ENCODE results near the gene ZFP91.
"Not testable (repeated sequence)": the region's sequence is repeated elsewhere in the genome, so short reads cannot be mapped to it uniquely, and the experiment has no call there.

ZFP91 gene

DNA sequence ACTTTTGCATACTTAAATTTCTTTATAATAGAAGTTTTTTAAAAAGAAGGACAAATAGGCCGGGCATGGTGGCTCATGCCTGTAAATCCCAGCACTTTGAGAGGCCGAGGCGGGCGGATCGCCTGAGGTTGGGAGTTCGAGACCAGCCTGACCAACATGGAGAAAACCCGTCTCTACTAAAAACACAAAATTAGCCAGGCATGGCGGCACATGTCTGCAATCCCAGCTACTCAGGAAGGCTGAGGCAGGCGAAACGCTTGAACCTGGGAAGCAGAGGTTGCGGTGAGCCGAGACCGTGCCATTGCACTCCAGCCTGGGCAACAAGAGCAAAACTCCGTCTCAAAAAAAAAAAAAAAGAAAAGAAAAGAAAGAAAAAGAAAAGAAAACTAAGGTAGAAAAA is 6.0 kb upstream of the ZFP91 start:
- WGBS (ENCODE audit: insufficient coverage, insufficient read length) = no CpG with 5 or more reads among the region's 14 CpGs
- H3K27me3 ChIP-seq (ENCODE audit: control insufficient read depth, insufficient read depth, low read length); H3K9me3 ChIP-seq (ENCODE audit: control insufficient read depth, insufficient read depth, low read length); H3K36me3 ChIP-seq (ENCODE audit: control insufficient read depth, insufficient read depth, low read length); H3K4me3 ChIP-seq (ENCODE audit: low read length); DNase-seq (ENCODE audit: low read depth, low spot score); H3K27ac ChIP-seq (ENCODE audit: low read length); H3K4me1 ChIP-seq (ENCODE audit: control insufficient read depth, insufficient read depth, low read length): not testable (repeated sequence)

DNA sequence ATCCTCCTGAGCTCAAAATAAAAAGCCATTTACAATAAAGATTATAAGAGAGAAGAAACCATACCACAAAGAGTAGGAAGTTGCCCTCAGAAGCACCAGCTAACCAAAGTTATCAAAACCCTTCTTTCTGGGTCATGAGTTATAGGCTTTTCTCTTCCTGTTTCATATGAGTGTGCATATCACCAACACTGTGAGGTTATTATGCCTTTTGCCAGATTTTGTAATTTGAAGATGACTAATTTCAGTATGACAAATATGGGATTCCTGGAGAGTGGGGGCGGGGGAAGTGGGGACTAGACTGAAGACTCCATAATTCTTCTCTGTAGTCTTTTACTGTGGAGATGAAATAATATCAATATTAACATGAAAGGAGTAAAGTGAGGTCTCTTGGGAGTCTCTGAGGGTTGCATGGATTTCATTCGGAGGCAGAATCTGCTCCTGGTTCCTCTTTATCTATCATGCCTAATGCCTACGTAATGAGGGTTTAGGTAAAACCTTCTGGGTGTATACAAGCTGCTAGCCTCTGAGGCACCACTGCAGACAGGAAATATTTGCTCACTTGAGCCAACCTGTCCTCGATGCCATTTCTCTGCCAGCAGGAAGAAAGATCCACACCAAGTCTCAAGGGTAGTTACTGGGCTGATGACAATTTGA is 5.3 kb upstream of the ZFP91 start:
- Histone ChIP-seq H3K9me3 (ENCODE audit: control insufficient read depth, insufficient read depth, low read length) (no peaks in the 10 kb centered on the region), H3K36me3 (ENCODE audit: control insufficient read depth, insufficient read depth, low read length) (no peaks in the 10 kb centered on the region), H3K4me1 (ENCODE audit: control insufficient read depth, insufficient read depth, low read length) (0 out of 2 replicates have a peak, but pooled peaks cover 1% of the 10 kb centered on the region), H3K27ac (ENCODE audit: low read length) (no peak overlapping the region), H3K27me3 (ENCODE audit: control insufficient read depth, insufficient read depth, low read length) (no peaks in the 10 kb centered on the region), H3K4me3 (ENCODE audit: low read length) (no peak overlapping the region)
- WGBS (ENCODE audit: insufficient coverage, insufficient read length) = no CpG with 5 or more reads among the region's 4 CpGs
- DNase-seq (ENCODE audit: low read depth, low spot score) = no peak

DNA sequence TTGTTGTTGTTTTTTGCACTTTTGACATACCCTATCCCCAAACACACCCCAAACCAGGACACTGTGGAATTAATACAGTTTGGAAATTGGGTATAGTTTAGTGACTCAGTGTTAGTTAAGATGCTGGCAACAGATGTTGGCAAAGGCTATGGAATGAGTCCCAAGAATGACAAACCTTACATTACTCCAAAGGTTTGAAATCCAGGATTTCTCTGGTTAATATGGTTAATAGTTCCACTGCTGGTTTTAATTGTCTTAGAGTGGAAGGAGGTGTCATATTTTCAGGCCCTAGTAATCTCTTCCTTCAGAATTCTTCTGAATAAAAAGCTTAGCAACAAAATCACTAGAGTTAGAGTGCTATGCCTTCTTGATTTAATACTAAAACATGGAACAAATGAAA is 4.0 kb upstream of the ZFP91 start:
- no peak for DNase-seq (ENCODE audit: low read depth, low spot score)
- Histone ChIP-seq H3K36me3 (ENCODE audit: control insufficient read depth, insufficient read depth, low read length) (no peaks in the 10 kb centered on the region), H3K27me3 (ENCODE audit: control insufficient read depth, insufficient read depth, low read length) (no peaks in the 10 kb centered on the region), H3K4me3 (ENCODE audit: low read length) (no peak overlapping the region), H3K9me3 (ENCODE audit: control insufficient read depth, insufficient read depth, low read length) (no peaks in the 10 kb centered on the region), H3K4me1 (ENCODE audit: control insufficient read depth, insufficient read depth, low read length) (0 out of 2 replicates have a peak, but pooled peaks cover 1% of the 10 kb centered on the region), H3K27ac (ENCODE audit: low read length) (no peak overlapping the region)

DNA sequence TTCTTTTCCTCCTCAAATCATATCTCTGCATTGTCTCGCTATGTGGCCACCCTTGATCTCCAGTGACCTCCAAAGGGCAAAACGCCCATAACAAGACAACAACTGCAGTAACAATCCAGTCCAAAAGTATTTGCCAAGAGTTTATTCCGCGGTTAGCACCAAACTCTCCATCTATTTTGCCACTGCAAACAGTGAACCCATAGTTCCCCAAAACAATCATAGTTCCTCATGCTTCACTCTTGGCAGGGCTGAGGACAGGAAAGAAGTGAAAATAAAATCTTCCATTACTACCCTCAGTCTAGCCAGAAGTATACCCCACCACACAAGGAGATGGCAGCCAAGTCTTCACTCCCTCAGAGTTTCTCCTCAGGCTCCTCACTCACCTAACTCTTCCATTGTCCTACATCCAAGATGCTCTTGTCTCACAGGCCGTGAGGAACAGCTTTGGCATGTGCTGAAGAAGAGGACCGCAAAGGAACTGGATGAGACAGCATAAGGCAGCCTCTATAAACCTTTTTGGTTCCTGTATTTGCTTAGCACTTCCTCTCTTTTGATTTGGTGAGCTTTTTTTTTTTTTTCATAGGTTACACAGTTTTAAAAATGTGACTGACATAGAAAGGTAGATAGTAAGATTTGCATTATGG is 3.4 kb upstream of the ZFP91 start, which contains the start of gene LPXN:
TSS of gene LPXN (minus strand) at position 480 of the 644 bp plus-strand sequence. CDS start at position 396, 84 bp downstream.
- 0 out of 2 replicates have a peak, but pooled peaks cover 1% of the 10 kb centered on the region for H3K4me1 ChIP-seq (ENCODE audit: control insufficient read depth, insufficient read depth, low read length)
- no peaks in the 10 kb centered on the region for H3K27me3 ChIP-seq (ENCODE audit: control insufficient read depth, insufficient read depth, low read length)
- no peaks in the 10 kb centered on the region for H3K36me3 ChIP-seq (ENCODE audit: control insufficient read depth, insufficient read depth, low read length)
- DNase-seq (ENCODE audit: low read depth, low spot score) = no peak
- no peak within 1 kb of the TSS for H3K4me3 ChIP-seq (ENCODE audit: low read length)
- no peaks in the 10 kb centered on the region for H3K9me3 ChIP-seq (ENCODE audit: control insufficient read depth, insufficient read depth, low read length)
- WGBS (ENCODE audit: insufficient coverage, insufficient read length) = no CpG with 5 or more reads among the region's 6 CpGs
- no peak within 1 kb of the TSS for H3K27ac ChIP-seq (ENCODE audit: low read length)

DNA sequence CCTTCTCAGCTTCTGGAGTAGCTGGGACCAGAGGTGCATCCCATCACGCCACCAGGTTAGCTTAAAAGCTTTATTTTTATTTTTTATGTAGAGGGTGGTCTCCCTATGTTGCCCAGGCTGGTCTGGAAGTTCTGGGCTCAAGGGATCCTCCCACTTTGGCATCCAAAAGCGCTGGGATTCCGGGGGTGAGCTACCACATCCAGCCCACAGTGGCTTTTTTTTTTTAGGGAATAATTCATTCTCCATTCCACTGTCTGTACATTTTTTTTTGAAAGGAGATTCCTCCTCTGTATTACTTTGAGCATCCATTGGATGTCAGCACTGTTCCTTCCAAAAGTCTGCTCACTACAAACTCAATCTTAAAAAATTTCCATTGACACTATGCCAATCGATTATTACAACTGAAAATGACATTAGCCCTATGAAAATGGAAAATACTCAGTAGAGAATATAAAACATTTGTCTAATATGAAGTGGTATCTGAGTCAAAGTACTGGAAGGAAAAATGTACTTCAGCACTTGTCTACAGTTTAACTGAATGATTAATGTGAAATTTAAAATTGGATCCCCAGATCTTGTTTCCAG is 1.9 kb upstream of the ZFP91 start:
- WGBS (ENCODE audit: insufficient coverage, insufficient read length) = no CpG with 5 or more reads among the region's 4 CpGs
- 0 out of 2 replicates have a peak, but pooled peaks cover 1% of the 10 kb centered on the region for H3K4me1 ChIP-seq (ENCODE audit: control insufficient read depth, insufficient read depth, low read length)

DNA sequence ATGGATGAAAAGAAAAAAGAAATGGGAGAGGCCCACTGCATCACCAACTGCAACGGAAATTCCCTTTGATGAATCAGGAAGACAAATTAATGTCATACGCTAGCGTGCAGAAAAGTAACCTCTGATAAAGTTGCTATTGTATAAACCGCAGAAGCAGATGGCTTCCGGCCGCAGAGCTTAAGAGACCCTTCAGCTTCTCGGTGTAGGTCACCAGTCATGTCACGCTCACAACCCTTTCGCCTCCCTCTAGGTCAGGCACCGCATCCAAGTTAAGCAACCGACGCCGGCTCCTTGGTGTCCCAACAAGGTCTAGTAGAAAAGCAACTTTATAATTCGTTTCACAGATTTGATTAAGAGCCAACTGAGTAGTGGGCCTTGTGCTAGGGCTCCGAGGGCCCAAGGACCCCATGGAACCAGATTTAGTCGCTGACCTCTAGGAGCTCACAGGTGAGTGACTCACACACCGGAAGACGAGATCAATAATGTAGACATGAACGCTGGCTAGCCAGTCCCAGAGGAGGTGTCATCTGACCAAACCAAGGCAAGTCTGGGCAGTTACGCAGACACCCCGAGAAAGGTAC is 1.2 kb upstream of the ZFP91 start:
- no peak for DNase-seq (ENCODE audit: low read depth, low spot score)

More for the DNA sequence above, 1.9 kb upstream of the ZFP91 start:
- peak overlapping the region; percentile 43; the same call in 1 of the 2 replicates for H3K4me3 ChIP-seq (ENCODE audit: low read length)
- no peaks in the 10 kb centered on the region for H3K9me3 ChIP-seq (ENCODE audit: control insufficient read depth, insufficient read depth, low read length)
- no peaks in the 10 kb centered on the region for H3K36me3 ChIP-seq (ENCODE audit: control insufficient read depth, insufficient read depth, low read length)
- DNase-seq (ENCODE audit: low read depth, low spot score) = no peak
- no peaks in the 10 kb centered on the region for H3K27me3 ChIP-seq (ENCODE audit: control insufficient read depth, insufficient read depth, low read length)
- H3K27ac ChIP-seq (ENCODE audit: low read length) = no peak overlapping the region

DNA sequence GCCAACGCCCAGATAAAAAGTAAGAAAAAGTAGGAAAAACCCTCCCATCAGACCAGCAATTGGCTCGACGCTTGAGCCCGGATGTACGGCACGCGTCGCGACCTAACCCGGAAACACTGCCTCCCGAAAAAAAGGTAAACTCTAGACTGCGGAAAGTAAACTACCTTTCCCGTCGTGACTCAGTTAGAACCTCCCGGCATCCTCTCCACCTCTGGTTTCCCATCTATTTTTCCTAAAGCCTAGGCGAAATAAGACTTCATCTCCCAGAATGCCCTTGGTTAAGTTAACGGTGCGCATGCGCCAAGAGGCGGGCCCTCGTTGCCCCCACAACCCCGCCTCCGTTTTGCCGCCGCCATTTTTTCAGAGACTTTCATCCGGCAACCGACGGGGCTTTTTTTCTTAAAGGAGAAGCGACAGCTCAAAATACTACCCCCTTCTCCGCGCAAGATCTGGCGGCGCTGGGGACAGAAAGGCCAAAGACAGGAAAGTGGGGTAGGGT is 678 bp upstream of the ZFP91 start:
- peak; percentile 90 for DNase-seq (ENCODE audit: low read depth, low spot score)
- peak overlapping the region; percentile 86 for H3K4me3 ChIP-seq (ENCODE audit: low read length)
- no peaks in the 10 kb centered on the region for H3K27me3 ChIP-seq (ENCODE audit: control insufficient read depth, insufficient read depth, low read length)
- H3K27ac ChIP-seq (ENCODE audit: low read length) = no peak overlapping the region
- 0 out of 2 replicates have a peak, but pooled peaks cover 1% of the 10 kb centered on the region for H3K4me1 ChIP-seq (ENCODE audit: control insufficient read depth, insufficient read depth, low read length)
- no CpG with 5 or more reads among the region's 33 CpGs for WGBS (ENCODE audit: insufficient coverage, insufficient read length)
- no peaks in the 10 kb centered on the region for H3K36me3 ChIP-seq (ENCODE audit: control insufficient read depth, insufficient read depth, low read length)
- no peaks in the 10 kb centered on the region for H3K9me3 ChIP-seq (ENCODE audit: control insufficient read depth, insufficient read depth, low read length)

More for the DNA sequence above, 1.2 kb upstream of the ZFP91 start:
- H3K9me3 ChIP-seq (ENCODE audit: control insufficient read depth, insufficient read depth, low read length) = no peaks in the 10 kb centered on the region
- H3K36me3 ChIP-seq (ENCODE audit: control insufficient read depth, insufficient read depth, low read length) = no peaks in the 10 kb centered on the region
- H3K27ac ChIP-seq (ENCODE audit: low read length) = no peak overlapping the region
- 0 out of 2 replicates have a peak, but pooled peaks cover 1% of the 10 kb centered on the region for H3K4me1 ChIP-seq (ENCODE audit: control insufficient read depth, insufficient read depth, low read length)
- H3K27me3 ChIP-seq (ENCODE audit: control insufficient read depth, insufficient read depth, low read length) = no peaks in the 10 kb centered on the region
- peak overlapping the region; percentile 43; the same call in 1 of the 2 replicates for H3K4me3 ChIP-seq (ENCODE audit: low read length)
- no CpG with 5 or more reads among the region's 21 CpGs for WGBS (ENCODE audit: insufficient coverage, insufficient read length)

DNA sequence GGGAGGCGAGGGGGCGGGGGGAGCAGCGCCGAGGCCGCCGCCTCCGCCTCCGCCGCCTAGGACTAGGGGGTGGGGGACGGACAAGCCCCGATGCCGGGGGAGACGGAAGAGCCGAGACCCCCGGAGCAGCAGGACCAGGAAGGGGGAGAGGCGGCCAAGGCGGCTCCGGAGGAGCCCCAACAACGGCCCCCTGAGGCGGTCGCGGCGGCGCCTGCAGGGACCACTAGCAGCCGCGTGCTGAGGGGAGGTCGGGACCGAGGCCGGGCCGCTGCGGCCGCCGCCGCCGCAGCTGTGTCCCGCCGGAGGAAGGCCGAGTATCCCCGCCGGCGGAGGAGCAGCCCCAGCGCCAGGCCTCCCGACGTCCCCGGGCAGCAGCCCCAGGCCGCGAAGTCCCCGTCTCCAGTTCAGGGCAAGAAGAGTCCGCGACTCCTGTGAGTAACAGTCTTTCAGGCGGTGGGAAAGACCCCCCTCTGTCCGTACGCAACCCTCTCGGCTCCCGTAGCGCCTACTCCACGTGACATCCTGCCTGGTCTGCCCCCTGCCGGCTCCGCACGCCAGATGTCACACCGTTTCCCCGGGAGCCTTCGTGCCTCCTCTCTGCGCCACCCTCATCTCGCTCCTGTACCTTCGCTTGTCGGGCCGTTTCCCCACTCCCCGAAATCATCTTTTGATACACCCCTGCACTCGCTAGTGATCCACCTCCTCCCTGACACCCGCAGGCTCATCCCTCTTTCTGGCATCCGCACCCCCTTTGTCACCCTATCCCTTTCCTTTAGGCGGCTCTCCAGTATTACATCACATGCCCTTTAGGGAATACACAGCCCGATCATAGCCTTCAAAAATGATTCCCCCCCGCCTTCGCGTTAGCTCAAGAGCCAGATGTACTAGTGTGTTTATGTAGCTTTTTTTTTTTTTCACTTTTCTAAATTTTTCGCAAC is 598 bp downstream of the ZFP91 start:
- Histone ChIP-seq H3K27me3 (ENCODE audit: control insufficient read depth, insufficient read depth, low read length) (no peaks in the 10 kb centered on the region), H3K36me3 (ENCODE audit: control insufficient read depth, insufficient read depth, low read length) (no peaks in the 10 kb centered on the region), H3K4me1 (ENCODE audit: control insufficient read depth, insufficient read depth, low read length) (0 out of 2 replicates have a peak, but pooled peaks cover 1% of the 10 kb centered on the region), H3K9me3 (ENCODE audit: control insufficient read depth, insufficient read depth, low read length) (no peaks in the 10 kb centered on the region), H3K4me3 (ENCODE audit: low read length) (peak overlapping the region; percentile 86), H3K27ac (ENCODE audit: low read length) (no peak overlapping the region)
- WGBS (ENCODE audit: insufficient coverage, insufficient read length) = no CpG with 5 or more reads among the region's 78 CpGs
- DNase-seq (ENCODE audit: low read depth, low spot score) = no peak

DNA sequence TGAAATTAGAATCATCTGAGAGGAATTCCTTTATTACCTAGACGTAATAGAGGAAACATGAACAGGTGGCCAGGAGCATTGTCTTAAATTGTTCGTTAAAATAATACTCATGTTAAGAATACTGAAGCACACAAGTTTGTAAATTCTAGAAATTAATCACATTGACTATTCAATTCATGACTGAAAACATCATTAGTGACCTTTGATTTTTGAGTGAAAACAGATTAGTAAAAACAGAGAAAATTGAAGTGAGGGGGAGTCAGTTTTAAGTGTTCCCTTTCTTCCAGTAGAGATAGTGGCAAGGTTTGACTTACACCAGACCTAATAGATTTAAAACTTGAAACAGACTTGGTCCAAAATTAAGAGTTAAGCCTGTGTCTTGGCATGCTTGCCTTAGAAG is 1.4 kb downstream of the ZFP91 start:
- H3K27ac ChIP-seq (ENCODE audit: low read length) = no peak overlapping the region
- H3K4me3 ChIP-seq (ENCODE audit: low read length) = no peak overlapping the region
- DNase-seq (ENCODE audit: low read depth, low spot score) = no peak
- H3K36me3 ChIP-seq (ENCODE audit: control insufficient read depth, insufficient read depth, low read length) = no peaks in the 10 kb centered on the region
- whole genome bisulfite sequencing (ENCODE audit: insufficient coverage, insufficient read length) = no CpG with 5 or more reads among the region's 2 CpGs
- no peaks in the 10 kb centered on the region for H3K9me3 ChIP-seq (ENCODE audit: control insufficient read depth, insufficient read depth, low read length)
- H3K27me3 ChIP-seq (ENCODE audit: control insufficient read depth, insufficient read depth, low read length) = no peaks in the 10 kb centered on the region
- H3K4me1 ChIP-seq (ENCODE audit: control insufficient read depth, insufficient read depth, low read length) = 0 out of 2 replicates have a peak, but pooled peaks cover 1% of the 10 kb centered on the region

All from iPS DF 6.9 (cell line).